GM18867 (cell line): ENCODE results near the gene SPACA5.
"Not testable (repeated sequence)": the region's sequence is repeated elsewhere in the genome, so short reads cannot be mapped to it uniquely, and the experiment has no call there.

ENCODE experiments used
- ATAC-seq: cut with Tn5 transposase; IDR thresholded peaks from one replicate; pipeline ENCODE4 v1.9.1; 2021; ENCODE audit warnings: mild to moderate bottlenecking, moderate library complexity; ENCODE audit not compliant: unreplicated experiment

SPACA5 gene

GRCh38 chrX:48021026-48021900, 14.5 kb downstream of the SPACA5 start:
- peak; percentile 61 for ATAC-seq

GRCh38 chrX:48022100-48022499, 15.3 kb downstream of the SPACA5 start:
- ATAC-seq, result no peak

GRCh38 chrX:48022738-48023137, 15.9 kb downstream of the SPACA5 start:
- no peak for ATAC-seq

DNA sequence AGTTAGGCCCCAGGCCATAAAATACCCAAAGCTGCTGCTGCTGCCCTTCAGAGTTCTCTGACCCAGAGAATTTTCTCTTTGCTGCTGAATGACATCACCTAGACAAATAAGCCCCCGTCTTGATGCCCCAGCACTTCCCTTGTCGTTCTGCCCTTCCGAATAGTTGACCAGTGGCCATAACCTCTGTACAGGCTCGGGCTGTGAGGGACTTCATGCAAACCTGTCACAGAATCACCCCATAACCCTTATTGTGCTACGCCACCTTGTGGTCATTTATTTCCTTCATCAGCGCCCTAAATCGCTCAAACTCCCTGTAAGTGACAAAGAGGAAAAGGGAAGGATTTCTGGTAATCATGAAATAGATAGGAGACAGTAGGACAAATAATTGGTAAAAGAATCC, 18.8 kb downstream of the SPACA5 start:
- peak; percentile 55 for ATAC-seq

DNA sequence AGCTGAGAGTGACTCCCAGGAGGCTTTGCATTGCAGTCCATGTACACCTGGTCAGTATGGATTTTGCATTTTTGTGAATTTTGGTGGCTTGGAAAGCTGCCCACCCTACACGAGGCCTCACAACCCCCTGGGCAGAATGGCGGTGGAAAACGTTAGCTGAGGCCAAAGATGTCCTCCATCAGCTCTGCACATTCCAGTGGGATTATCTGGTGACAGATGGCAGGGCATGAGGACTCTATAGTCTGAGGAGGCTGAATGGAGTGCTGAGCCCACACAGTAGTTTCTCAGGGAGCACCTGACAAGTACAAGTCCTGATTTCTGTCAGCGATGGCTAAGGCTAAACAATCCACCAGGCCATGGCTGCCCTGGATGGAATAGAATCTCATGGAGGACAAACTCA, 20.8 kb downstream of the SPACA5 start:
- ATAC-seq, result not testable (repeated sequence)

GRCh38 chrX:48028091-48028490, 21.3 kb downstream of the SPACA5 start:
- ATAC-seq, result no peak

DNA sequence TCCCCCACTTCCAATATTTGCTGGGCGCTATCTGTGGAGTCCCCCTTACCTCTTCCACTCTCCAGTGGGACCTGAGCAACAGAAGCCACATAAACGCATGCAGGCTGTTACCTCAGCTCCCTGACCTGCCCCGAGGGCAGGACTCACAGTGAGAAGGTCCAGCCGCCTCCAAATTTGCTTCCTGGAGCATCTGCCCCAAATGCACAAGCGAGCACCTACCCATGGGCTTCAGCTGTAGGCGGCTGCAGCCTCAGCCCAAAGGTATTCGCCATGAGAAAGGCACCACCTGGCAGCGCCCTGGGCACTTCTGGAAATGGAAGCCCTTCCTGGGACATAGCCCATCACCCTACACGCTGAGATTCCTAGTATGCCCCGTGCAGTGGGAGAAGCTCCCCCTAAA, 23.4 kb downstream of the SPACA5 start:
- ATAC-seq, result no peak

GRCh38 chrX:48030641-48031173, 23.9 kb downstream of the SPACA5 start:
- not testable (repeated sequence) for ATAC-seq

DNA sequence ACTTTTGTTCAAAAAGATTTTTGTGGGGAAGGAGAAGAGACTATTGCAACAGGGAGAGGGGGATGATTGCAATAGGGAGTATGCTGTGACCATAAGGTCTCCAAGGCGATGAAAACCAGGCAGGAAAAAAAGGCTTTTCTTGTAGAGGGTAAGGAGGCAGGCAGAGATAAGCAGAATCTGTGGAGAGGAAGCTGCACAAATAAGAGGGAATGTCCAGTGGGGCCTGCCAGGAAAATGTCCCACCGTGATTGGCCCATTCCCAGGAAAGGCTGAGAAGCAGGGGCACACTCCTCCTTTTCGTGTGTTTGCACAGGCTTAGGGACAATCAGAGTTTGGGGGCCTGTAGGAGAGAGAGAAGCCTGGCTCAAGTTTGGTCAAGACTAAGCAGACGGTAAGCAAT, 29.1 kb downstream of the SPACA5 start:
- ATAC-seq, result no peak

GRCh38 chrX:48043056-48043455, 36.3 kb downstream of the SPACA5 start:
- no peak for ATAC-seq

DNA sequence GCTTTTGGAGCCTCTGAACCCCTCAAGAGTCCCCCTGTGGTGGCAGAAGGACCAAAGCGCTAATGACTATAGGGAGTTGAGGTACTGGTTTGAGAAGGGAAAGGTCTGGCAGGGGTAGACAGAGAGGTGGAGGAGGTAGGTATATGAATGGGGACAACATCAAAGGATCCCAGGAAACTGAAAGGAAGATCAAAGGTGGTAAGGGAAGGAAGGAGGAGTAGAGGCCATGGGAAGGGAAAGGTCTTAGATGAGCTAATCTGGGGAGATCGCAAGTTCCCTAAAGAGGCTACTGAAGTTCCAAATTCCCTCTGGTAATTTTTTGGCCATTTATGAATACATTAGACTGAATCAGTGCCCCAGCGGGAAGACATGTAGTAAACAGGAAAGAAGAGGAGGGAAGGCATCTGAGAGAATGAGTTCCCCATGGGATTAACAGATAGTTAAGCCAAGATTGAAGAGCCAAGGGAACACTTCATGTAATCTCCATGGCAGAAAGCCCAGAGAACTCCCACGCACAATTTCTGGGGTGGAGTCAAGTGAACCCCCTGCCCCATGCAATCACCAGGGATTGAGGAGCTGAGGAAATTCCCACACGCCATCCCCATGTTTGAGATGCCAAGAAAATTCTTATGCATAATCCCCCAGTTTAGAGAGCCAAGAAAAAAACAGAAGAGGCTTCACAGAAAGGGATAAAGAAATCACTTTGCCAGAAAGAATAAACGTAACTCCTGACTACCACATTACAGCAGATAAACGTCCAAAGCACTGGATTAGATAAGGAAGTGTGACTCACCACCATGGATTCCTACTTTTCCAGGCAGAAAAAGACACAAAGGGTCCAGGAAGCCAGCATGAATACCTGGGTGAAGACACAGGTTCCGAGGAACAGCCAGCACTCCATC, 38.9 kb downstream of the SPACA5 start:
- no peak for ATAC-seq

DNA sequence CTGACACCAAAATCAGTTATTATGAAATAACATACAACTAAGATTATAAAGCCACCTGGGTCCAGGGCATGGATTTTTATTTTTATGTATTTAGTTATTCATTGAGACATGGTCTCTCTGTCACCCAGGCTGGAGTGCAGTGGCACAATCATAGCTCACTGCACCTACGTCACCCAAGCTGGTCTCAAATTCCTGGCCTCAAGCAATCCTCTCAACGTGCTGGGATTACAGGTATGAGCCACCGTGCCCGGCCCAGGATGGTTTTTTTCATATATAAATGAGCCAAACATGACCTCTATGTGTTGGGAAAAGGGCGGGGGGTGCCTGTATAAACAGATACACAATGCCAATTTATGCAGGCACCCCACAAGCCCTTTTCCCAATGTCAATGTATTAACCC, 40.1 kb downstream of the SPACA5 start:
- no peak for ATAC-seq

- ATAC-seq, result no peak
Measured at GRCh38 chrX:48058621-48059295, 52.0 kb downstream of the SPACA5 start.

DNA sequence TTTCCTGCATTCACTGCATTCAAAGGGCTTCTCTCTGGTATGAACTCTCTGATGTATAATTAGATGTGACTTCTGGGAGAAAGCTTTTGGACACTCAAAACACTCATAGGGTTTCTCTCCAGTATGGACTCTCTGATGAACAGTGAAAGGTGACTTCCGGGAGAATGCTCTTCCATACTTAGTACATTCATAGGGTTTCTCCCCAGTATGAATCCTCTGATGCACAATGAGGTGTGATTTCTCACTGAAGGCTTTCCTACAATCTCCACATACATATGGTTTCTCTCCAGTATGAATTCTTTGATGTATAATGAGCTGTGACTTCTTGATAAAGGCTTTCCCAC, 52.5 kb downstream of the SPACA5 start:
- no peak for ATAC-seq
